ENCODE results near the gene EDDM13. TPM values are rescaled to one million over a fixed set of nuclear protein-coding genes. Genes with fewer than 3 reads are reported as not detected.
A peak's percentile ranks its signal among the peaks of the same experiment; 100 is the strongest.
"Not testable (repeated sequence)": the region's sequence is repeated elsewhere in the genome, so short reads cannot be mapped to it uniquely, and the experiment has no call there.

Gene EDDM13
- total RNA-seq, 6 donors from 2014 or later: 0.89 to 1.2 TPM; not detected in 4

- no peak overlapping the region for H3K27ac ChIP-seq
- TF ChIP-seq CTCF (IDR thresholded peaks at IDR 0.05): no peak
- TF ChIP-seq POLR2A (IDR thresholded peaks at IDR 0.05): no peak
- no peak for TF ChIP-seq EP300 (IDR thresholded peaks at IDR 0.05)
- no peak for TF ChIP-seq POLR2AphosphoS5 (IDR thresholded peaks at IDR 0.05)
- H3K4me1 ChIP-seq: no peaks in the 10 kb centered on the region
- H3K27me3 ChIP-seq: no peaks in the 10 kb centered on the region
- H3K36me3 ChIP-seq: no peaks in the 10 kb centered on the region
- H3K9me3 ChIP-seq: peaks cover 0 to 4% (median 0%) of the 10 kb centered on the region in 4 donors
- H3K4me3 ChIP-seq: no peak overlapping the region
- no peak for DNase-seq
- ATAC-seq (ENCODE audit: low FRiP score in 2 of 2): no peak
These were observed 60.1 kb downstream of the EDDM13 start for GRCh38 chr19:56332695-56333094.

GRCh38 chr19:56333506-56333905 lies 61.0 kb downstream of the EDDM13 start:
- H3K27me3 ChIP-seq: no peaks in the 10 kb centered on the region
- peaks cover 0 to 4% (median 0%) of the 10 kb centered on the region in 4 donors for H3K9me3 ChIP-seq
- H3K27ac ChIP-seq: no peak overlapping the region
- no peak overlapping the region for H3K4me3 ChIP-seq
- peak in 1 of 2 donors; percentile 64 for ATAC-seq (ENCODE audit: low FRiP score in 2 of 2)
- TF ChIP-seq CTCF (IDR thresholded peaks at IDR 0.05): peak; percentile 34 to 74 (median 48)
- no peak for TF ChIP-seq EP300 (IDR thresholded peaks at IDR 0.05)
- TF ChIP-seq POLR2AphosphoS5 (IDR thresholded peaks at IDR 0.05): no peak
- DNase-seq: peak in 1 of 2 donors; percentile 26
- no peaks in the 10 kb centered on the region for H3K36me3 ChIP-seq
- H3K4me1 ChIP-seq: no peaks in the 10 kb centered on the region

- not testable (repeated sequence) for H3K4me3 ChIP-seq; ATAC-seq (ENCODE audit: low FRiP score in 2 of 2); H3K27ac ChIP-seq; H3K4me1 ChIP-seq; H3K27me3 ChIP-seq; DNase-seq; H3K36me3 ChIP-seq; H3K9me3 ChIP-seq
These were observed 62.8 kb downstream of the EDDM13 start for GRCh38 chr19:56335371-56335770.

DNA sequence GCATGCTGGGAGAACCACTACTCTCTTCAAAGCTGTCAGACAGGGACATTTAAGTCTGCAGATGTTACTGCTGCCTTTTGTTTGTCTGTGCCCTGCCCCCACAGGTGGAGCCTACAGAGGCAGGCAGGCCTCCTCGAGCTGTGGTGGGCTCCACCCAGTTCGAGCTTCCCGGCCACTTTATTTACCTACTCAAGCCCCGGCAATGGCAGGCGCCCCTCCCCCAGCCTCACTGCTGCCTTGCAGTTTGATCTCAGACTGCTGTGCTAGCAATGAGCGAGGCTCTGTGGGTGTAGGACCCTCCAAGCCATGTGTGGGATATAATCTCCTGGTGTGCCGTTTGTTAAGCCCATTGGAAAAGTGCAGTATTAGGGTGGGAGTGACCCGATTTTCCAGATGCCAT lies 64.5 kb downstream of the EDDM13 start:
- H3K27ac ChIP-seq; H3K36me3 ChIP-seq; H3K4me3 ChIP-seq; ATAC-seq (ENCODE audit: low FRiP score in 2 of 2); H3K9me3 ChIP-seq; H3K27me3 ChIP-seq; H3K4me1 ChIP-seq: not testable (repeated sequence)
- WGBS, 2 donors: 76 to 86% methylated on average over 8 of the region's 8 CpGs
- DNase-seq: peak in 1 of 2 donors; percentile 24

GRCh38 chr19:56339031-56339430 lies 66.5 kb downstream of the EDDM13 start:
- not testable (repeated sequence) for ATAC-seq (ENCODE audit: low FRiP score in 2 of 2); H3K4me1 ChIP-seq; H3K27me3 ChIP-seq; H3K36me3 ChIP-seq; DNase-seq; H3K9me3 ChIP-seq; H3K27ac ChIP-seq; H3K4me3 ChIP-seq
- 88 to 97% methylated on average over 8 of the region's 10 CpGs for WGBS, 2 donors

DNA sequence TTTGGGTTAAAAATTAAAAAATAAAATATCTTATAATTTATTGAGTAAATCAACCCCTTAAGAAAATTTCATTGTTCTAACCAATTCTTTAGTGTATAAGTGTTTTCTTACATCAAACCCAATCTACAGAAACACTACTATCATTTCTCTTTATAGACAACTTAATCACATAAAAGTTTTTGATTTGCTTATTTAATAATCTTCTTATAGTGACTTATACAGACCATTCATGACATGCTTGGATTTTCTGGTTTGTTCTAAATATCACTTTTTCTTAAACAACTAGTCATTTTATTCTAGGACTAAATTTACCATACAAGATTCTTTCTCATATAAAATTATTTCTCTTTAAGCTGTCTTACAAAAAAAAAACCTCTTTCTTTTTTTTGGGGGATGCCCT lies 69.4 kb downstream of the EDDM13 start:
- no peak for ATAC-seq (ENCODE audit: low FRiP score in 2 of 2)

More for the DNA sequence above, 69.4 kb downstream of the EDDM13 start:
- TF ChIP-seq CTCF (IDR thresholded peaks at IDR 0.05): no peak
- TF ChIP-seq POLR2AphosphoS5 (IDR thresholded peaks at IDR 0.05): no peak
- no peak for TF ChIP-seq POLR2A (IDR thresholded peaks at IDR 0.05)
- TF ChIP-seq EP300 (IDR thresholded peaks at IDR 0.05): no peak
- DNase-seq: no peak
- Histone ChIP-seq H3K4me1 (no peaks in the 10 kb centered on the region), H3K27me3 (no peaks in the 10 kb centered on the region), H3K4me3 (no peak overlapping the region), H3K9me3 (no peaks in the 10 kb centered on the region), H3K36me3 (no peaks in the 10 kb centered on the region), H3K27ac (no peak overlapping the region)
